Medulla oblongata (tissue), 1 donor: ENCODE results near the gene ESYT2.

Experiments used
- DNase-seq: peaks from one replicate; pipeline ENCODE4 v3.0.0-alpha.2; 2015; ENCODE audit errors: extremely low spot score

Gene ESYT2

GRCh38 chr7:158766570-158767281 lies 62.6 kb downstream of the ESYT2 start:
- DNase-seq = no peak

- DNase-seq = no peak
Observed at GRCh38 chr7:158765020-158765419, 64.3 kb downstream of the ESYT2 start.

- DNase-seq = no peak
Observed at GRCh38 chr7:158763454-158764033, 65.8 kb downstream of the ESYT2 start.

GRCh38 chr7:158761945-158762344 lies 67.4 kb downstream of the ESYT2 start:
- DNase-seq = no peak

- no peak for DNase-seq
Observed at GRCh38 chr7:158760936-158761335, 68.4 kb downstream of the ESYT2 start.

- no peak for DNase-seq
Observed at GRCh38 chr7:158760445-158760764, 68.9 kb downstream of the ESYT2 start.

GRCh38 chr7:158759749-158760444 lies 69.4 kb downstream of the ESYT2 start:
- no peak for DNase-seq

GRCh38 chr7:158759245-158759614 lies 70.1 kb downstream of the ESYT2 start:
- no peak for DNase-seq

GRCh38 chr7:158758586-158759244 lies 70.6 kb downstream of the ESYT2 start:
- no peak for DNase-seq

- no peak for DNase-seq
Observed at GRCh38 chr7:158757404-158757989, 71.8 kb downstream of the ESYT2 start.

GRCh38 chr7:158754746-158755444 lies 74.4 kb downstream of the ESYT2 start:
- no peak for DNase-seq

- no peak for DNase-seq
Observed at GRCh38 chr7:158753900-158754299, 75.4 kb downstream of the ESYT2 start.

GRCh38 chr7:158751751-158752150 lies 77.6 kb downstream of the ESYT2 start:
- DNase-seq = no peak

- no peak for DNase-seq
Observed at GRCh38 chr7:158751199-158751598, 78.1 kb downstream of the ESYT2 start.

- no peak for DNase-seq
Observed at GRCh38 chr7:158750702-158751101, 78.6 kb downstream of the ESYT2 start.

GRCh38 chr7:158749396-158749795 lies 79.9 kb downstream of the ESYT2 start:
- no peak for DNase-seq

- no peak for DNase-seq
Observed at GRCh38 chr7:158748335-158748734, 81.0 kb downstream of the ESYT2 start.

- DNase-seq = no peak
Observed at GRCh38 chr7:158747408-158747807, 81.9 kb downstream of the ESYT2 start.

GRCh38 chr7:158746957-158747356 lies 82.4 kb downstream of the ESYT2 start:
- DNase-seq = no peak

- no peak for DNase-seq
Observed at GRCh38 chr7:158745057-158745715, 84.1 kb downstream of the ESYT2 start.

GRCh38 chr7:158744070-158744469 lies 85.2 kb downstream of the ESYT2 start:
- no peak for DNase-seq
